Adipocyte (in vitro differentiated cells): ENCODE data around the gene STK39.
A peak's percentile ranks its signal among the peaks of the same experiment; 100 is the strongest.

Experiments
- DNase-seq: peaks from one replicate; pipeline ENCODE4 v3.0.0-alpha.2; 2015; ENCODE audit warnings: low read depth
- H3K27me3 ChIP-seq: replicated peaks from 2 replicates; pipeline ENCODE4 v1.7.0; 2013; ENCODE audit warnings: mild to moderate bottlenecking, low read length, moderate library complexity; ENCODE audit not compliant: control insufficient read depth, insufficient read depth
- H3K36me3 ChIP-seq: 2 replicates; pipeline ENCODE4 v1.7.0; 2013; ENCODE audit warnings: low read length, mild to moderate bottlenecking, moderate library complexity; ENCODE audit not compliant: control insufficient read depth, insufficient read depth, severe bottlenecking
- H3K4me1 ChIP-seq: 2 replicates; pipeline ENCODE4 v1.7.0; 2013; ENCODE audit warnings: mild to moderate bottlenecking, low read length, moderate library complexity; ENCODE audit not compliant: control insufficient read depth, insufficient read depth
- H3K4me3 ChIP-seq: 2 replicates; pipeline ENCODE4 v1.7.0; 2013; ENCODE audit warnings: mild to moderate bottlenecking, low read length, moderate library complexity
- H3K9ac ChIP-seq: 2 replicates; pipeline ENCODE4 v1.7.0; 2013; ENCODE audit warnings: mild to moderate bottlenecking, low read length, moderate library complexity
- H3K9me3 ChIP-seq: 2 replicates; pipeline ENCODE4 v1.7.0; 2013; ENCODE audit warnings: mild to moderate bottlenecking, low read length, moderate library complexity; ENCODE audit not compliant: control insufficient read depth

The STK39 gene

GRCh38 chr2:168149986-168150385 lies 97.4 kb downstream of the STK39 start:
- no peak for DNase-seq
- H3K36me3 ChIP-seq: no peaks in the 10 kb centered on the region
- H3K9ac ChIP-seq: peak overlapping the region; percentile 52
- H3K4me3 ChIP-seq: no peak overlapping the region
- peaks cover 51% of the 10 kb centered on the region for H3K4me1 ChIP-seq
- H3K27me3 ChIP-seq: no peaks in the 10 kb centered on the region
- H3K9me3 ChIP-seq: no peaks in the 10 kb centered on the region

DNA sequence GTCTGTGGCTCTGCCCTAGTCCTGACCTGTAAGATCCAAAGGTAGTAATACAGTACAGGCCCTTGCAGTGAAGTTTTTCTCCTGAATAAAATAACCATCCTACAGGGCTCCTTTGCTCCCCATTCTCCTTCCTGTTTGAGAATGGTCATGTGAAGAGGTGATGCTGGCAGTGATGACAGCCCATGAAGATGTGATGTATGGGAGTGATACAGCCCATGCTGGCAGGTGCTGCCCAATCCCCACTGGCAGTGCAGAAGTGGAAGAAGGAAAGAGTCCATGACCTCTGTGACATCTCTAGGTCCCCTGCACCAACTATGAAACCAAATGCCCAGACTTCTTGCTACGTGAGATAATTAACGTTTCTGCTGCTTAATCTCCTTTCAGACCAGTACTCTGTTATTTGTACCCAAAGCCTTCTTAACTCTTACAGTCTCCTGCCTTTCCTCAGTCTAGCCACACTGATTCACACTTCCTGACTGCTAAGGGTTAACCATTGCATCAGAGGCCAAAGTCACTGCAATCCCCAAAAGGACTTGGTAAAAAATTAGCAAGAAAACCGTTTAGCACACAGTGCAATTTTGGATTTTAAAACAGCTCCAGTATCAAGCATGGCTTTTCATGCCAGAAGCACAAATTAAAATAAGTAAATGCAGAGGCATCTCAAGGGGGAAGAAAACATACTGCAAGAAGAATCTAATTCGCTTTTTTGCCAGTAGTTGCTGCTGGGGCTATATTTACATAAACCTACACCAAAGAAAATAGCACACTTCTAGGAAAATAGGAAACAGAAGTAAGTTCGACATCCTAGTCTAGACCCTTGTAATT lies 98.0 kb downstream of the STK39 start:
- H3K9me3 ChIP-seq: no peaks in the 10 kb centered on the region
- no peak overlapping the region for H3K4me3 ChIP-seq
- no peaks in the 10 kb centered on the region for H3K27me3 ChIP-seq
- no peak for DNase-seq
- peak overlapping the region; percentile 73 for H3K9ac ChIP-seq
- peaks cover 47% of the 10 kb centered on the region for H3K4me1 ChIP-seq
- H3K36me3 ChIP-seq: no peaks in the 10 kb centered on the region

DNA sequence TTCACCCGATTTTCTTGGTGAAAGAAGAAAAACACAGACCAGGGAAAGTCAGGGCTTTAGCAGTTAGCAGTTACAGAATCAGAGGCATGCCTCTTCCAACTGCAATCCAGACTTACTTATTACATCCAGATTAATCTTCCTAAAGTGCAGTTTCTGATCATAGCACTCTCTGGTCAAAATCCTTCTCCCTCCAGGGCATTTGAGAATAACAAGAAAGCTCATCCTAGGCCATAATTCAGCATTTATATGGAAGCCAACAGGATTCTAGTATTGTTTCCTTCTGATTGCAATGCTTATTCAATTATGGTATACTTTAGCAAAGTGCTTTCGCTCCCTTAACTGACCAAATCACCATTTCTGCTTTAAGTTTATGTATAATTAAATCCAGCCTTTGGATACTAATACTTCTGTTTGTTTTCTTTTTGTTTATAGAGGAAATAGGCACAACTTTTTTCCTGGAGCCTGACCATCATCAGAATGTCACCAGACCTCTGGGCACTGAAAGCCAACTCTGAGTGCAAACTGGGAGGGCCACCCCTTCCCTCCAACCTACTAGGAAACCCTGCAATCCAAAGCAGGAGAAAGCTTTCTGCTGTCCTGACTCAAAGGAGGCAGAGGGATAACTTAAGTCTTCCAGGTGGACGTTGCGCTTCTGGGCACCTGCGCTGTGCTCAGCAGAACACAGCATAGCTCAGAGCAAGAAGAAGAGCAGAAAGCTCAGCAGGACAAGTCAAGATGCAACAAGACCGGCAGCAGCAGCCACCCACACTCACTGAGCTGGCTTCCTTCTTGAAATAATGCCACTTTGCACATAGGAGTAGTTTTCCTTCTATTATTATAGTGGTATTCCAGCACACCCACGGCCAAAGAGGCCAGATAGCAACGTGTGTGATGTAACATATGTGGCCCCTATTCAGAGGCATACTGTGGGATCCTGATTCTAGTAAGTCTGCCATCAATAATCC lies 99.3 kb downstream of the STK39 start:
- H3K4me1 ChIP-seq: peaks cover 47% of the 10 kb centered on the region
- H3K9me3 ChIP-seq: no peaks in the 10 kb centered on the region
- no peaks in the 10 kb centered on the region for H3K36me3 ChIP-seq
- no peaks in the 10 kb centered on the region for H3K27me3 ChIP-seq
- H3K9ac ChIP-seq: peak overlapping the region; percentile 73
- no peak overlapping the region for H3K4me3 ChIP-seq
- DNase-seq: peak; percentile 34

- no peaks in the 10 kb centered on the region for H3K27me3 ChIP-seq
- no peaks in the 10 kb centered on the region for H3K36me3 ChIP-seq
- peak overlapping the region; percentile 73 for H3K9ac ChIP-seq
- no peak overlapping the region for H3K4me3 ChIP-seq
- no peaks in the 10 kb centered on the region for H3K9me3 ChIP-seq
- peaks cover 47% of the 10 kb centered on the region for H3K4me1 ChIP-seq
- DNase-seq: no peak
These were observed 100.2 kb downstream of the STK39 start for GRCh38 chr2:168146892-168147810.

GRCh38 chr2:168145426-168146310 lies 101.7 kb downstream of the STK39 start:
- Histone ChIP-seq H3K27me3 (no peaks in the 10 kb centered on the region), H3K9me3 (no peaks in the 10 kb centered on the region), H3K36me3 (no peaks in the 10 kb centered on the region), H3K4me1 (peaks cover 47% of the 10 kb centered on the region), H3K4me3 (no peak overlapping the region), H3K9ac (no peak overlapping the region)
- no peak for DNase-seq

DNA sequence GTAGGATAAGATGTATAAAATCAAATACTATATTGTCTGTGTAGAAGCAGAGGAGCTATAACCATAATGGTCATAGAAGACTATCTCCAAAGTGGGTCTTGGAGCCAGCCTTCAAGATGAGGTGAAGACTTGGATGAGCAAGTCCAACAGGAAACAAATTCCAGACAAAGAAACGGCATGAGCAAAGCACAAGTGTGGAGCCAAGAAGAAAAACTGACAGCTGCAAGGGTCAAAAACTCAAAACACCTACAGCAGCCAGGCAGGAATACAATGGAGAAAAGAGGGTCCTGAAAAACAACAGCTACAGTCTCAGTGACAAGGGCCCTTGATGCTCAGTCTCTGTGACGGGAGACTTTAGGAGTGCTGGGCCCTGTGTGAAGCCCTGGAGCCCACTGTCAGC lies 102.4 kb downstream of the STK39 start:
- Histone ChIP-seq H3K4me1 (peaks cover 40% of the 10 kb centered on the region), H3K4me3 (no peak overlapping the region), H3K27me3 (no peaks in the 10 kb centered on the region), H3K9me3 (no peaks in the 10 kb centered on the region), H3K9ac (no peak overlapping the region), H3K36me3 (no peaks in the 10 kb centered on the region)
- DNase-seq: no peak

GRCh38 chr2:168143813-168144212 lies 103.6 kb downstream of the STK39 start:
- H3K4me1 ChIP-seq: peaks cover 37% of the 10 kb centered on the region

DNA sequence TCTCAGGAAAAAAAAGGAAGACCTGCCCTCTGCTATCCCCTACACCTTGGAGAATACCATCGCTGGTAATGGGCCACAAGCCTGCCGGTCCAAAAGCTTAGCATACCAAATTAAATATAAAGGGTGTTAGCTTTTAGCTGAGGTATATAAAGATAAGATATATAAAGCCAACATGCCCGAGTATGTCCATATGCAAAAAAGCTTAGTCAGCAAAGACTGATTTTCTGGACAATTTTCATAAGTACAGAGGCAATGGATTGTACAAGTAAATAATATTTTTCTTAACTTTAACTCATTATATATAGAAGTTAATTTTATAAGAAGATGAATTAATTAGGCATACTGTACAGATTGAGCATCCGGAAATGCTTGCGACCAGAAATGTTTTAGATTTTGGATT lies 106.5 kb downstream of the STK39 start:
- no peaks in the 10 kb centered on the region for H3K27me3 ChIP-seq

More at GRCh38 chr2:168143813-168144212, 103.6 kb downstream of the STK39 start:
- Histone ChIP-seq H3K9me3 (no peaks in the 10 kb centered on the region), H3K4me3 (no peak overlapping the region), H3K36me3 (no peaks in the 10 kb centered on the region), H3K27me3 (no peaks in the 10 kb centered on the region), H3K9ac (no peak overlapping the region)
- DNase-seq: no peak

DNA sequence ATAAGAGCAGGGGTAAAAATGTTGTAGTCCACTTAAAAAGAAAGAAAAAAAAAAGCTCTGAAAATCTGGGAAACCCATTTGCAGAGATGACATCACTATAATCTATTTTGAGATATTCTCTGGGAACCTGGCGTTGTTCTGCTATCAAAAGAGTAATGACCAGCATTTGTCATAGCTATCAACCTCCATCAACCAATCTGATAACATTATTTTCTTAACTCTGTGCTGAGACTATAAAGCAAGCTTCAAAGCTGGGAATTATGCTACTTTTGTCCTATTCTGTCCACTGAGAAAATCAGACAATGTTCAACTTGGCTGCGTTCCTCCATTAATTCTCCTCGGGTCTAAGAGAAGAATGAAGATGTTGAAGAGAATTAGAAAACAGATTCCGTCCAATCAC lies 107.5 kb downstream of the STK39 start:
- no peak overlapping the region for H3K4me3 ChIP-seq
- no peak for DNase-seq
- no peak overlapping the region for H3K9ac ChIP-seq
- H3K4me1 ChIP-seq: peaks cover 34% of the 10 kb centered on the region
- H3K27me3 ChIP-seq: no peaks in the 10 kb centered on the region
- H3K9me3 ChIP-seq: no peaks in the 10 kb centered on the region
- H3K36me3 ChIP-seq: peaks cover 3% of the 10 kb centered on the region

More for the DNA sequence above, 106.5 kb downstream of the STK39 start:
- peaks cover 25% of the 10 kb centered on the region for H3K4me1 ChIP-seq
- no peaks in the 10 kb centered on the region for H3K9me3 ChIP-seq
- H3K36me3 ChIP-seq: peaks cover 3% of the 10 kb centered on the region
- no peak overlapping the region for H3K9ac ChIP-seq
- H3K4me3 ChIP-seq: no peak overlapping the region
- DNase-seq: no peak

GRCh38 chr2:168138901-168139300 lies 108.5 kb downstream of the STK39 start:
- Histone ChIP-seq H3K4me1 (peaks cover 39% of the 10 kb centered on the region), H3K4me3 (no peak overlapping the region), H3K27me3 (no peaks in the 10 kb centered on the region), H3K9ac (peak overlapping the region; percentile 42), H3K36me3 (peaks cover 3% of the 10 kb centered on the region), H3K9me3 (no peaks in the 10 kb centered on the region)
- DNase-seq: no peak
